Right lobe of liver (tissue), 4 donors: ENCODE measurements around the gene MYO1D.

ENCODE experiments used
- CTCF ChIP-seq, 4 donors: fragments of 200-600 bp in 3 of 4; fragments of 450-650 bp in 1 of 4; IDR thresholded peaks; one replicate each; pipeline versions ENCODE4 v1.5.1 to v1.8.0; 2016 to 2022; ENCODE audit warnings: antibody characterized with exemption in 4 of 4, mild to moderate bottlenecking in 2 of 4
- POLR2A ChIP-seq: fragments of 450-650 bp; IDR thresholded peaks from one replicate; pipeline ENCODE4 v1.6.1; 2017; ENCODE audit warnings: antibody characterized with exemption, mild to moderate bottlenecking
- donor health status: DM: no; HTN: no; CAD: no.
- donor health status: DM: no; HTN: no; CAD: no.
- donor health status: DM: no; HTN: yes; CAD: no.

GRCh38 chr17:32696426-32696825 lies 180.5 kb downstream of the MYO1D start:
- no peak for TF ChIP-seq POLR2A
- no peak for TF ChIP-seq CTCF (IDR thresholded peaks at IDR 0.05)
